GM21367 (cell line): Measurements from ENCODE around the gene KBTBD13.
A peak's percentile ranks its signal among the peaks of the same experiment; 100 is the strongest.
"Not testable (repeated sequence)": the region's sequence is repeated elsewhere in the genome, so short reads cannot be mapped to it uniquely, and the experiment has no call there.

Experiments
- ATAC-seq: cut with Tn5 transposase; IDR thresholded peaks from one replicate; pipeline ENCODE4 v1.9.1; 2021; ENCODE audit not compliant: unreplicated experiment

The KBTBD13 gene

DNA sequence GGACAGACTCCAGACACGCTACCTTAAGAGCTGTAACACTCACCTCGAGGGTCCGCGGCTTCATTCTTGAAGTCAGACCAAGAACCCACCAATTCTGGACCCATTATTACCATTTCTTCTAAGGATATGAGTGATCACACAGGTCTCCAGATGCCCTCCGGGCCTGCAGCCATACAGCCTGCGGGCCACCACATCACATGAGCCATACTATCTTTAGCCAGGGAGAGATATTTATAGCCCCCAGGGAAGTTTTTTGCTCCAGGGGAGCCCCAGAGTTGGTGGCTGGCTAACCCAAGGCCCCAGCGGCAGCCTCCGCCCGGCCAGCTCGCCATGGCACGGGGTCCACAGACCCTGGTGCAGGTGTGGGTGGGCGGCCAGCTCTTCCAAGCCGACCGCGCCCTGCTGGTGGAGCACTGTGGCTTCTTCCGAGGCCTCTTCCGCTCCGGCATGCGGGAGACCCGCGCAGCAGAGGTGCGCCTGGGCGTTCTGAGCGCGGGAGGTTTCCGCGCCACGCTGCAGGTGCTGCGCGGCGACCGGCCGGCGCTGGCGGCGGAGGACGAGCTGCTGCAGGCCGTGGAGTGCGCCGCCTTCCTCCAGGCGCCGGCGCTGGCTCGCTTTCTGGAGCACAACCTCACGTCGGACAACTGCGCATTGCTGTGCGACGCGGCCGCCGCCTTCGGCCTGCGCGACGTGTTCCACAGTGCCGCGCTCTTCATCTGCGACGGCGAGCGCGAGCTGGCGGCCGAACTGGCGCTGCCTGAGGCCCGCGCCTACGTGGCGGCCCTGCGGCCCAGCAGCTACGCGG is at the start of gene KBTBD13:
Gene KBTBD13 (plus strand): TSS at position 261 of the 805 bp plus-strand sequence. CDS start 70 bp downstream, at position 331.
- no peak for ATAC-seq

DNA sequence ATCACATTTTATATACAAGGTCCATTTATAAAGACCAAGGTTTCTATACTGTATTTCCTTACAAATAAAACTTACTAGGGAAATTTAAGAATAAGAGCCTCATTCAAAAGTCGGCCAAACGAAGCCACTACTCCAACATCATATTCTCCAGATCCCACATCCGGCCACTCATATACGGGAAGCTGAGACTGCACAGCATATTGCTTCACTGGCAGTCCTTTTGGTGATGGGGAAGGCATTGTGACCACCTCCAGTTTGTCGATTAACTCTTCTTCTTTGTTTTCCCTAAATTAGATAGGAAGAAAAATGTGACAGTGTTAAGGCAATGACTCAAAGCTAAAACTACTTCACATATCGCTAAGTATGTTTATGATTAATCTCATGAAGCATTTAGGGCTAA is 49.8 kb upstream of the KBTBD13 start:
- no peak for ATAC-seq

DNA sequence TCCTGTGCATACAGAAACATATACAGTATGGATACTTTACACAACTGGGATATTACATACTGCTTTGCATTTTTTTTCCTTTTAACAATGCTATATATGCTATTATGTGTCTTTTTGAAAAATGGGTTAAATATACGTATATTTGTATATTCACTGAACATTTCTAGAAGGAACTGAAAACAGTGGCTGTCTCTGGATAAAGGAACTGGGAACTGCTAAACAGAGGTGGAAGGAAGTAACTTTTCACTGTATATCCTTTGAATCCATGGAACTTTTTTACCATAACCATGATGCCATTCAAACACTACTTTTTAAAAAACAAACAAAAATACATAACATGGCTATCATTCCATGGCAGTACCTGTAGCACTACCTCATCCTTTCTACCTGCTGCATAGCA is 49.0 kb upstream of the KBTBD13 start:
- no peak for ATAC-seq

DNA sequence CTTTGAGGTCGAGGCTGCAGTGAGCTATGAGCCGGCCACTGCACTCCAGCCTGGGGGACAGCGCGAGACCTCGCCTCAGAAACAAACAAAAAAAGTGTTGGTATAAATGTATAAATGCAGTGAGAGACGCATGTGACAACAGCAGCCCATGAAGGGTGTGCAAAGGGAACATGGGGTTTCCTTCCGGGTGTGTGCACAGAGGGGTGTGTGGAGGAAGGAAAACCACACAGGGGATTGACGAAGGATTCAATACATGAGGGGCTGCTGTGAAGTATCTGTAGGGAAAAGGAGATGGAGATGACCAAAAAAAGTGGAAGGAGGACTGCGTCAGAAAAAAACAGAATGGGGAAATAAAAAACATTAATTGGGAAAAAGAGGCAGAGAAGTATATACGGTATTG is 48.2 kb upstream of the KBTBD13 start:
- no peak for ATAC-seq

DNA sequence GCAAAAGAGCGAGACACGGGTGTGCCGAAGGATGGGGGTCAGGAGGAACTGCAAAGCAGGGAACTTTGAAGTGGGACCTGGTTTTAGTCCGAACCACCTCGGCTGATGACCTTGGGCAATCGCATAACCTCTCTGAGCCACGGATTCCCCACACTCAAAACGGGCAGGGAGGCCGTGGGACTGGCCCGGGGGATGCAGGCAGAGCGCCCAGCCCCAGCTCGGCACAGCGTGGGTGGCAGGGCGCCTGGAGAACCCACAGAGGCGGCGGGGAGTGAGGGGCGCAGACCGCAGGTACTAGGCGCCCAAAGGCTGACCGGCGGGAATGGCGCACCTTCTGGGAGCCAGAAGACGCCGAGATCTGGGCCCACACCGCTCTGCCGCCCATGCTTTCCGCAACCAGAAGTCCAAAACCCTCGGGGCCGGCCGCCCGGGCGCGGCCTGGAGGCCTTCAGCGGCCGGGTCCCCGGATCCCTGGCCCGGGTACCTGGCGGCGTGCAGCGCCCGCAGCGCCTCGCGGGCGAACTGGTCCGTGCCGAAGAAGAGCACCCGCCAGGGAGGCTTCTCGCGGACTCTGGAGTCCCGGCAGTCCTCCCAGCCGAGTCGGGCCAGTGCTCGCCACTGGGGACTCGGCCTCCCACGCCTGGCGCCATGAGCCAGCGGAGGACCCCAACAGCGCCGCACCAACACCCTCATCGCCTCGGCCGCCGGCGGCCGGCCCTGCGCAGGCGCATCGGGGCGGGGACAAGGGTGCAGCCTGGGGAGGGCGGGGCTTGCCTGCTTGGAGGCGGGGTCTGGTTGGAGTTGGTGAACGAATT is 47.4 kb upstream of the KBTBD13 start, which contains the start of gene MTFMT:
Gene MTFMT (minus strand): TSS at position 719 of the 815 bp plus-strand sequence. CDS start 26 bp downstream, at position 693.
- peak; percentile 58 for ATAC-seq

DNA sequence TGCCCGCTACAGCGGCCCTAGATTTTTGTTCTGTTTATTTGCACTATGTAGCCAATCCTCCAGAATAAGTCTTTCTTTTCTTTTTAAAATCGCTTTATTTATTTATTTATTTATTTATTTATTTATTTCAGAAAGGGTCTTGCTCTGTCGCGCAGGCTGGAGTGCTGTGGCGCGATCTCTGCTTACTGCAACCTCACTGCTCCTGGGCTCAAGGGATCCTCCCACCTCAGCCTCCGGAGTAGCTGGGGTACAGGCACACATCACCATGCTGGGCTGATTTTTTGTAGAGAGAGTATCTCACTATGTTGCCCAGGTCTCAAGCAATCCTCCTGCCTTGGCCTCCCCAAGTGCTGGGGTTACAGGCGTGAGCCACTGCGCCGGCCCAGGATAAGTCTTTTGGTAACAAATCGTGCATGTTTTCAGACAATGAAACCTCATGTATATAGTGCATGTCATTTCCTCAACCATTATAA is 46.8 kb upstream of the KBTBD13 start:
- ATAC-seq = no peak

DNA sequence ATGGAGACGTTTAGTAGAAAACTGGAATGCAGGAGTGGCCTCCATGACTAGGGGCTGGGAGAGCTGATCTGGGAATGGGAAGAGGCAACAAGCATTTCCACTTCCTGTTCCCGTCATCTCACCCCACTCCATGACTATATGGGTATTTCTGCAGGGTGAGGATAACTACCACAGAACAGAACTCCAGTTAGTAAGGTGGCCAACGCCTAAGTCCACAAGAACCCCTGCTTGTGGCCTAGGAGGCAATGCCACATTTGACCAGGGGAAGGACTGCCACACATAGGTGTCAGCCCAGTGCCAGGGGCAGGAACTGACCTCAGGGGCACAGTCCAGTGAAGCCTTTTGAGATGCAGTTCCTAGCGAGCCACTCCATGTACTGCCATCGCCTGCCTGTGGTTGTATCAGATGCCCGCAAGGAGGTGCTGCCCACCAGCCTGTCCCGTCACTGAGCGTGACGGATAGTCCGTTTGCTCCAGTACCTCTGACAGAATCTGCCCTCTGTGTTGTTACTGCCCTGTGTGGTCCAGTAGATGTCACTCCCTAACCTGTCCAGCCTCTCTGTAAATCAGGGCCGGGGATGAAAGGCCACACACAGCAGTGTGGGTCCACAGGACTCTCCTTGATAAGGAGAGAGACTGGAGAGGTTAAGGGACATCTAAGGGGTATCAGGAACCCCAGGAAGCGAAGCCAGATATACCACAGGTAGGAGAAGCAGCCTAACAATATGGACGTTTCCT is 43.6 kb upstream of the KBTBD13 start:
- no peak for ATAC-seq

DNA sequence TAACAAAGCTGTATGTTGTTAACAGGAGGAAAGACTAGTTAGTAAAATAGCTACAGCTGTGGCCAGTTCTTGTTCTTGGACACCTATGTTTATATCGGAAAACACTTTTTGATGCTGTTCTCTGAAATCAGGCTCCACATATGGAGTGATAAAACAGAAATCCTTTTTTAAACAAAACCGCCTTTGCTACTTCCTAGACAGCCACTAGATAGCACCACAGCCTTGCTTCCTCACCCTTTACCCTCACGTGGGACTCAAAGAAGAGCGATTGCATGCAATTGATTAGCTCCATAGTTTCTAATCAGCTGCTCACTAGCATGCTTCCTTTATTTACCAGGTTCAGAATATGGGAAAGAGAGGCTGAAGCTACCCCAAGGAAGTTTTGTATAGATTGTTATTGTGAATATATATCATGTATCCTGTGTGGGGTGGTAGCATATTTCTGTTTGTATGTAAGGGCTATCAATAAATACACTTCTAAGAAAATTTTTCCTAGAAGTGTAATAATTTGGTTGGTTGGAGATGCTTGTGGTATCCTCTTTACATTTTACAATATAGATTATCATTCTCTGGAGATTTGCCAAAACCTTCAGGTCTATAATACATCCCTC is 42.8 kb upstream of the KBTBD13 start:
- no peak for ATAC-seq

DNA sequence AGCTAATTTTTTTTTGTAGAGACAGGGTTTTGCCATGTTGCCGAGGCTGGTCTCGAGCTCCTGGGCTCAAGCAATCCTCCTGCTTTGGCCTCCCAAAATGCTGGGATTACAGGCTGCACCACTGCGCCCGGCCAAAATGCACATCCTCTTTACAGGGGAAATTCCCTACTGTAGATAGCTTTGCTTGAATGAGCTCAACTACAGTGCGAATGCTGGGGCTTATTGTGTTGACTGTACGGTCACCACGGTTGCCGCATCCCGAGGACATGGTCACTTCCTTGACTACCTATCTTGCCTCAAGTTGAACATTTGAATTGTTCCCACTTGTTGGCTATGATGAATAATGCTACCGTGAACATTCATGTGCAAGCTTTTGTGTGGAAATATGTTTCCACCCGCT is 41.8 kb upstream of the KBTBD13 start:
- no peak for ATAC-seq

DNA sequence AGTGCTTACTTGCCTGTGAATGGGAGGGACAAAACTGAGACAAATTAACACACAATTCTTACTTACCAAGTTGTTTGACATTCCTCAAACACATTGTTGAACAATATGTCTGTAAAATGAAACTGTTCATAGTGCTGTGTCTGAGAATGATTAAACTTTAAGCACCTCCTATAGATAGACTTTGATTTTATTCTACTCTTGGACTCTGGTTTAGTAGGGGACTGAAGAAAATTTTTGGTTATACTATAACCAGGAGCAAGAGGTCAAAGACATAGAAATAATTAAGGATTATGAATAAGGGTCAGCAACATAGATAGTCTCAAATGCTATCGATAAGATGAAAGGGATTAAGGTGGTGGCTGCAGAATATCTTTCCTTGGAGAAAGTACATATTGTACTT is 39.2 kb upstream of the KBTBD13 start:
- no peak for ATAC-seq

DNA sequence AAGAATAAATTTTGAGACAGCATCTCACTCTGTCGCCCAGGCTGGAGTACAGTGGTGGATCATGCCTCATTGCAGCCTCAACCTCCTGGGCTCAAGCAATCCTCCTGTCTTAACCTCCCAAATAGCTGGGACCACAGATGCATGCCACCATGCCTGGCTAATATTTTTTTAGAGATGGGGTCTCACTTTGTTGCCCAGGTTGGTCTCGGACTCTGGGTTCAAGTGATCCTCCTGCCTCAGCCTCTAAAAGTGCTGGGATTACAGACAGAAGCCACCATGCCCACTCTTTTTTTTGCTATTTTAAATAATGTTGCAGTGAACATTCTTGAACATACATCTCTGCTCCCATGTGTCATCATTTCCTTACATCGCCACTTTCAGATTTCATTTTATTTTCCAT is 38.1 kb upstream of the KBTBD13 start:
- ATAC-seq = no peak

DNA sequence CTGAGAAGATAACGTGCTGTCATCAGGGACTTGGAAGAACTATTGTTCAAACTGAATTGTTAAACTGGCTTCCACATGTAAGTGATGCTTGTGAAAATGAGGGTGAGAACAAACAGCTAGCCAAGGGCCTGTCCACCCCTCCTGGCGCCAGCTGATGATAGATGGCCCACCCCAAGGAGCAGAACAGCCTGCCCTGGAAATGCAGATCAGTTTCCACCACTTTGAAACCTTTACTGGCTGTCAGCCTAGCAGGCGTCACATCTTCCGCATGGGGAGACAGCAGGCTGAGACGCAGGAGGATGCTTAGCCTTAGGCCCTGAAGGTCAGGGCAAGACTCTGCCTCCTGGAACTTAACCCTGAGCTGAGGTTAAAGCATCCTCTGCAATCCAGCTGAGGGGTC is 37.7 kb upstream of the KBTBD13 start:
- ATAC-seq = no peak

DNA sequence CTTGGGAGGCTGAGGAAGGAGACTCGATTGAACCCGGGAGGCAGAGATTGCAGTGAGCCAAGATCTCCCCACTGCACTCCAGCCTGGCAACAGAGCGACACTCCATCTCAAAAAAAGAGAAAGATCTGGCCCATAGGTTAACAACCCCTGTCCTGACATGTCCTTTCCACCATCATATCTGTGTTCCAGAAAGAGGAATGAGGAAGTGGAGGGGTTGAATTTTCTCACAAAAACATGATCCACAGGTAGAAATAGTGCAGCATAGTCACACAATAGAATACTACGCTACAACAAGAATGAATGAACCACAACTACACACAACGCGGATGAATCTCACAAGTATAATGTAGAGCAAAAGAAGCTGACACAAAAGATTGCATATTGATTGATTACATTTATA is 36.1 kb upstream of the KBTBD13 start:
- no peak for ATAC-seq

DNA sequence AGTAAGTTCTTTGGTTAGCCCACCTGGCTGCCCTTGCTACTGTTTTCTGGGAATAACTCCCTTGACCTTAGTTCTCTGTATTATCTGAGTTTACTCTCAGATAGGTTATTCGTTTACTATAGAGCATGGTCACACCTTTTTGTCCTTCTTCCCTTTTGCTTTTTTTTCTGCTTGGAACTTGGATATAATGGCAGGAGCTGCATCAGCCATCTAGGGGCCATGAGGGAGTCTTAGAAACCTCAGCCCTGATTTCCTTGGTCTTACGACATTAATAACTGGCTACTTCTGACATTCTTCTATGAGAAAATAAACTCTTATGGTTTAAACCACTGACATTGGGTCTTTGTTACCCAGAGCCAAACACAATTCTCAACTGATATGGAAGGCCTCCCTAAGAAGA is 34.8 kb upstream of the KBTBD13 start:
- no peak for ATAC-seq

DNA sequence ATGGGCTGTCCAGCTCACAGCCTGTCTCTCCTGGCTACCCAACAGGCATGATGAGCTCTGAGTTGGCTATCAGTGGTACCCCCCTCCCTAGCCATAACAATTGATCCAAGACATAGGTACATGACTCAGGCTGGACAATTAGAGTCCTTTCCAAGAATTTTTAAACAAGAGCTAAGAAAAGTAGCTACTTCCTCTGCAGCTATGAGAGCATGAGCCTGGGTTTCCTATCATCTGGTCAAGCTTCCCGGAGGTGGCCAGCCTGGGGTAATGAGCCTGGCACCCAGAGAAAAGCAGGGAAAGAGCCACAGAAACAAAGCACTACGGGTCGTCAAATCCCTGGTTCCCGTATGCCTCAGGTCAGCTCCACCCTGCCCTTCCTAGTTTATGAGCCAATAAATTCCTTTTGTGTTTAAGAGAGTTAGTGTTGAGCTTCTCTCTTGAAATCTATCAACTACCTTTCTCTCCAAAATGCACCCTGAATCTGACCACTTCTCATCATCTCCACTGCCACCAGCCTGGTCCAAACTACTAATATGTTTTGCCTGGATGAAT is 33.7 kb upstream of the KBTBD13 start:
- no peak for ATAC-seq

DNA sequence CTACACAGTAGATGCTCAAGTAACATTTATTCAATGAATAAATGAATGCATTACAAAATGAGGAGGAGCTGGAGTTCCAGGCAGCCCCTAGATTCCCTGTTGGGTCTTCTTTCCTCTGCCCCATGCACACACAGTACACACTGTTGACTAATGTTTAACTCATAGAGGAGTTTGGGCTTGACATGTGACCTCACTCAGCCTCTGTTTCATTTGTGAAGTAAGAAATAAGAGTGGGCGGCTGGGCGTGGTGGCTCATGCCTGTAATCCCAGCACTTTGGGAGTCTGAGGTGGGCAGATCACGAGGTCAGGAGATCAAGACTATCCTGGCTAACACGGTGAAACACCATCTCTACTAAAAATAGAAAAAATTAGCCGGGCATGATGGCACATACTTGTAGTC is 32.3 kb upstream of the KBTBD13 start:
- not testable (repeated sequence) for ATAC-seq

DNA sequence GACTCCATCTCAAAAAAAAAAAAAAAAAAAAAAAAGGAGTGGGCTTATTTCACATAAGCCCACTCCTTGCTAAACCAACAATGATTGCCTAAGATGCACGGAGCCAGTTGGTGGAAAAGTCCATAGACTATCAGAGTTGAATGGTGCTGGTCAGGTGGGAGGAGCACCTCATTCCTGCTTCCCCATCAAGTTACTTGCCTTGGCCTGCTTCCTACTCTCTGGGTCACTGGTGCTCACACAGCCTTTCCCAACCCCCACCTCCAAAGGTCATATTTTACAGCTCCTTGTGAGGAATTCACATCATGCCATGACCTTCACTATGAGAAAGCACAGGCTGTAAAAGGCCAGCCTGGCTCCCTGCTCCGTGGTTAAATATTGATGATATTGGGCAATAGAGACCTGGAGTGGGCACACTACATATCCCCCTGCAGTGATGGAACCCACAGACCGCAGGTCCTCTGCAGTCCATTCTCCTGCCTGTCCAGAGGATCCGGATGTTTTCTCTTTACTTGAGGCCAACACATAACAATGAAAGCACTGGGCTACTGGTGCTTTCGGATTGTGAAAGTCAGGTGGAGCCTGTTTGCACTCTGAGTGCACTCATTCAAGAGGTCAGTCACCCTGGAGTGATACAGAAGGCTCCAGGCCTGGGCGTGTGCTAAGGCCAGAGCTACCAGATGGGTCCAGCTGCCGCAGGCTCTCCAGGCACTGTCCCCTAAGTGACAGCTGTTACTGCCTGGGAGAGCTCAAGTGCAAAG is 31.6 kb upstream of the KBTBD13 start, which contains the start of gene SLC51B:
Gene SLC51B (plus strand): TSS at position 664 of the 758 bp plus-strand sequence. CDS start 4,618 bp downstream, outside the sequence.
- ATAC-seq = no peak

DNA sequence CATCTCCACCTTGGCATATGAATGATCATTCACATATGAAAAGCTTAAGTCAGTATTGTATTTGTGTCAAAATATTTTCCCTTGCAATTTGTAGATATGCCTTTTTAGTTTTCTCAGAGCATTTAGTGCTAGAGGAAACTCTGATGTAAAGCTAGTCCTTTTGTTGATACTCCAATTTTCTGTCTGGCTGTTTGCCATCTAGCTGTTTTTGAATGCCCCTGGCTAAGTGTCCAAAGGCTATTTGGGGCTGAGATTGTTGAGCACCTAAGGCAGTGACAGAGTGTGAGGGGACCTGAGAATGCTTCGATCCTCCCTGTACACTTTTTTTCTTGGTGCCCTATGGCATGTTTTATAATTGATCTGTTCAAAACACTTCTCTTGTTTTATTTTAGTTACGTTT is 28.3 kb upstream of the KBTBD13 start:
- no peak for ATAC-seq

DNA sequence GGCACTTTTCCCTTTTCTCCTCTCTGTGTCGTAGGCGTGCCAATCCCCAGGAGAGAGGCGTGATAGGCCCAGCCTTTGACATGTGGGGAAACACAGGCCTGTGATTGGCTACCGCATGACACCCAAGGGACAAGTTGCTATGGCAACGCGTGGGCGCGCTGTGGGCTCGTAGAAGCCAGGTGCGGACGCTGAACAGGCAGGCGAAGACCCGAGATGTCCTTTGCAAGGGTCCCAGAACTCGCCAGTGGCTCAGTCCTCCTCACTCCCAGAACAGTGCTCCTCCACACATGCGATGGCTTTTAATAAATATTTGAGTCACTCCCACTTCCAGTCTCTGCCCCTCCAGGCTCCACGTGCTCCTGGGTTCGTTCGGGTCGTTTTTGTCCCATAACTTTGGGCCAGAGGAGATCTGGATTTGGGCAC is 27.1 kb upstream of the KBTBD13 start:
- peak; percentile 82 for ATAC-seq

DNA sequence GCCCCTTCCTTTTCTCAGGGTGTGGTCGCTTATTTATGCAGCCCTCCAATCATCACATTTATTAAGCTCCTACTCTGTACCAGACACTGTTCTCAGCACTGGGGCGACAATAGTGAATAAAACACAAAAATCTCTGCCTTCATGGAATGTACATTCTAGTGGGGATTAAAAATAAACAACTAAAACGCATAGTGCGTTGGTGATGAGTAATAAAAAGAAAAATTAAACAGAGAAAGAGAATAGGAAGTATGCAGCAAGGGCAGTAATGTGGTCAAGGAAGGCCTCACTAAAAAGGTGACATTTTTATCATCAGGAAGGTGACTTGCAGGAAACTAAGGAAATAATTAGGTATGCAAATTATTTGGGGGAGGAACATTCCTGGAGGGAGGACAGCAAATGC is 26.3 kb upstream of the KBTBD13 start:
- ATAC-seq = no peak
